Gastrocnemius medialis (tissue), 4 donors: ENCODE measurements around the gene DEK. TPM values are rescaled to one million over a fixed set of nuclear protein-coding genes. Genes with fewer than 3 reads are reported as not detected.

ENCODE experiments used
- ATAC-seq, 2 donors: fragments of 150-250 bp; one replicate each; pipeline ENCODE4 v1.9.1; 2016
- DNase-seq, 2 donors: peaks; one replicate each; pipeline ENCODE4 v3.0.0-alpha.2; 2019
- H3K27ac ChIP-seq, 4 donors: fragments of 200-600 bp; sonication (generic); 1 replicate in 1 of 4; 2 replicates in 3 of 4; pipeline ENCODE4 v1.5.1; 2016 to 2018; ENCODE audit warnings: mild to moderate bottlenecking in 2 of 4, moderate library complexity in 1 of 4
- H3K27me3 ChIP-seq, 3 donors: fragments of 200-600 bp; sonication (generic) in 2 of 3; 1 replicate in 1 of 3; 2 replicates in 2 of 3; pipeline versions ENCODE4 v1.5.1 to v1.6.0; 2016 to 2019; ENCODE audit warnings: mild to moderate bottlenecking in 1 of 3, moderate library complexity in 1 of 3
- H3K36me3 ChIP-seq, 2 donors: fragments of 200-600 bp; sonication (generic) in 1 of 2; one replicate each; pipeline ENCODE4 v1.5.1; 2017 to 2018
- H3K4me1 ChIP-seq, 2 donors: fragments of 200-600 bp; sonication (generic) in 1 of 2; one replicate each; pipeline ENCODE4 v1.5.1; 2016 to 2017; ENCODE audit warnings: mild to moderate bottlenecking in 2 of 2
- H3K4me3 ChIP-seq, 4 donors: fragments of 200-600 bp; sonication (generic) in 3 of 4; 1 replicate in 1 of 4; 2 replicates in 3 of 4; pipeline ENCODE4 v1.5.1; 2016 to 2019; ENCODE audit warnings: mild to moderate bottlenecking in 2 of 4
- H3K9me3 ChIP-seq, 3 donors: fragments of 200-600 bp; sonication (generic) in 2 of 3; 1 replicate in 1 of 3; 2 replicates in 2 of 3; pipeline ENCODE4 v1.5.1; 2016 to 2019
- CTCF ChIP-seq, 5 experiments: fragments of 450-650 bp in 3 of 5; fragments of 200-600 bp in 2 of 5; sonication (generic) in 2 of 5; IDR thresholded peaks in 4 of 5; conservative IDR thresholded peaks in 1 of 5; 1 replicate in 4 of 5; 2 replicates in 1 of 5; pipeline ENCODE4 v1.5.1; 2016 to 2019; ENCODE audit warnings: antibody characterized with exemption in 5 of 5, mild to moderate bottlenecking in 3 of 5, moderate library complexity in 3 of 5
- POLR2A ChIP-seq, 2 donors: fragments of 450-650 bp; IDR thresholded peaks; one replicate each; pipeline ENCODE4 v1.6.1; 2017; ENCODE audit warnings: antibody characterized with exemption in 2 of 2, mild to moderate bottlenecking in 2 of 2, moderate library complexity in 2 of 2
- in situ Hi-C, 4 donors: fragments of 200-750 bp; cut with MboI; loops; one replicate each; pipeline versions ENCODE4 v1.15.0 to v1.8.0; 2017; ENCODE audit warnings: low sequenced_read_pairs in 4 of 4
- intact Hi-C: fragments of 100-400 bp; cut with DNase I; formaldehyde crosslinking; loops from one replicate; pipeline ENCODE4 v1.15.1; 2023; ENCODE audit warnings: low total_unique reads
- total RNA-seq, 4 donors: library from RNA; depleted of rRNA; stranded (reverse); fragments of >200 nt; gene quantifications; one replicate each; pipeline versions ENCODE4 v1.1.0 to v1.2.3, GENCODE V29; 2016

DEK gene
- total RNA-seq, 4 donors from 2014 or later, result 60.5 to 134 (median 105) TPM

DNA sequence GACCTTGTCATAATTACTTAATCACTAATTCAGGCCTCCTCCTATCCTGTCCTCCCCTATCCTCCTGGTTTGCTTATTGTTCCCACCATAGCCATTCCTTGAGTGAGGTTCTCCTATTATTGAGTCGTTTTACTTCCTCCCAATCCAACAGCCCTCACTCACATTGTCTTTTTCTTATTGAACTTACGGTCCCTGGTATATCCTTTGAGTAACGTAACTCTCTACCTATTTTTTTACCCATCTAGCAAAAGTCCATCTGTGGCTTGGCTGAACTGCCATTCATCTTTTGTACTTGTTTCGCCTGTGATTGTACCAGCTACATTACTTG, 43.1 kb downstream of the DEK start:
- no peak overlapping the region for H3K4me3 ChIP-seq
- H3K27me3 ChIP-seq, result no peaks in the 10 kb centered on the region
- in situ Hi-C loops, result no loop called here
- DNase-seq (no peak), ATAC-seq (no peak)
- H3K4me1 ChIP-seq, result no peaks in the 10 kb centered on the region
- H3K9me3 ChIP-seq, result no peaks in the 10 kb centered on the region
- TF ChIP-seq CTCF (IDR thresholded peaks at IDR 0.05 in 4 of 5, conservative IDR thresholded peaks at IDR 0.05 in 1 of 5) (no peak), POLR2A (IDR thresholded peaks at IDR 0.05) (no peak)
- H3K27ac ChIP-seq, result no peak overlapping the region
- H3K36me3 ChIP-seq, result peaks cover 0 to 45% of the 10 kb centered on the region in 2 donors
- intact Hi-C loops, result no loop called here

DNA sequence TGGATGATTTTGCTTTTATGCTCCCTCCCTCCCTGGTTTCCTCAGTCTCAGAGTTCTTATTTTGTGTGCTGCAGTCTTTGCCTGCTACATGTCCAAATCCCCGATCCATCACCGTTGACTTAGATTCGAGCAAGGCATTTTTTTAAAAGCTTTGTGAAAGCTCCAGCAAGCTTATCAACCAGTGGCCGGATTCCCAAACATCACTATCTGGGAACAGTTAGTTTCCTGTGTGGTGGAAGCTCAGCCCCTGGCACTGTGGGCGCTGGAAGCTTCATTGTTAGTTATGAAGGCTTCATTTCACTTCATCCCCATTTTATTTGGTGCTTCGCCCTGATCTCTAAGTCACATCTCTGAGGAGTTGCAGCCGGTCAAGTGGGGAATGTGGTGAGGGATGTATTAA, 44.7 kb downstream of the DEK start:
- DNase-seq (no peak), ATAC-seq (no peak)
- no peak overlapping the region for H3K27ac ChIP-seq
- TF ChIP-seq CTCF (IDR thresholded peaks at IDR 0.05 in 4 of 5, conservative IDR thresholded peaks at IDR 0.05 in 1 of 5), result no peak
- no peak for TF ChIP-seq POLR2A (IDR thresholded peaks at IDR 0.05)
- no peaks in the 10 kb centered on the region for H3K9me3 ChIP-seq
- intact Hi-C loops, result loop anchor here (5.0 kb wide), 1 partner anchor 57 kb away; no protein-coding TSS in a partner anchor
- in situ Hi-C loops, result no loop called here
- H3K4me3 ChIP-seq, result no peak overlapping the region
- no peaks in the 10 kb centered on the region for H3K4me1 ChIP-seq
- H3K27me3 ChIP-seq, result no peaks in the 10 kb centered on the region
- peaks cover 0 to 37% of the 10 kb centered on the region in 2 donors for H3K36me3 ChIP-seq

- Histone ChIP-seq H3K4me1 (no peaks in the 10 kb centered on the region), H3K36me3 (peaks cover 0 to 38% of the 10 kb centered on the region in 2 donors), H3K27me3 (no peaks in the 10 kb centered on the region), H3K9me3 (no peaks in the 10 kb centered on the region), H3K4me3 (no peak overlapping the region), H3K27ac (no peak overlapping the region)
- in situ Hi-C loops (no loop called here), intact Hi-C loops (loop anchor here (5.0 kb wide), 1 partner anchor 56 kb away; no protein-coding TSS in a partner anchor)
- no peak for DNase-seq
- no peak for TF ChIP-seq CTCF (IDR thresholded peaks at IDR 0.05 in 4 of 5, conservative IDR thresholded peaks at IDR 0.05 in 1 of 5)
- no peak for TF ChIP-seq POLR2A (IDR thresholded peaks at IDR 0.05)
- no peak for ATAC-seq
Observed at GRCh38 chr6:18218233-18218632, 46.1 kb downstream of the DEK start.

GRCh38 chr6:18216411-18216810, 47.9 kb downstream of the DEK start:
- H3K36me3 ChIP-seq, result peaks cover 0 to 33% of the 10 kb centered on the region in 2 donors
- ATAC-seq, result no peak
- DNase-seq, result no peak
- in situ Hi-C loops, result no loop called here
- H3K27me3 ChIP-seq, result no peaks in the 10 kb centered on the region
- no peak overlapping the region for H3K4me3 ChIP-seq
- TF ChIP-seq POLR2A (IDR thresholded peaks at IDR 0.05) (no peak), CTCF (IDR thresholded peaks at IDR 0.05 in 4 of 5, conservative IDR thresholded peaks at IDR 0.05 in 1 of 5) (no peak)
- H3K4me1 ChIP-seq, result no peaks in the 10 kb centered on the region
- H3K9me3 ChIP-seq, result no peaks in the 10 kb centered on the region
- intact Hi-C loops, result loop anchor here (5.0 kb wide), 1 partner anchor 54 kb away; no protein-coding TSS in a partner anchor
- H3K27ac ChIP-seq, result no peak overlapping the region

DNA sequence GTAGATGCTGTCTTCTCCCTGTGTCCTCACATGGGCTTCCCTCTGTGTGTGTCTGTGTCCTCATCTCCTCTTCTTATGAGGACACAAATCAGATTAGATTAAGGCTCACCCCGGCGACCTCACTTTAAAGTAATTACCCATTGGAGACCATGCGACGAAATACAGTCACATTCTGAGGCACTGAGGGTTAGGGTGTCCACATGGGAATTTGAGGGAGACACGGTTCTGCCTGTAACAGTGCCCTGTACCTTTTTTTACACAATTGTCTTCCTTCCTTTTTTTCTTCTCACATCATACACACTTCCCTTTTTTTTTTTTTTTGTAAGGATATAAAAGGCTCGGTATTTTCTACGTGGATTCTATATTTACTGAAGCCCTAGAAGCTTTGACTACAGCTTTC, 48.9 kb downstream of the DEK start:
- intact Hi-C loops (loop anchor here (5.0 kb wide), 1 partner anchor 53 kb away; no protein-coding TSS in a partner anchor), in situ Hi-C loops (no loop called here)
- Histone ChIP-seq H3K9me3 (no peaks in the 10 kb centered on the region), H3K27ac (no peak overlapping the region), H3K4me1 (no peaks in the 10 kb centered on the region), H3K4me3 (no peak overlapping the region), H3K27me3 (no peaks in the 10 kb centered on the region), H3K36me3 (peaks cover 0 to 41% of the 10 kb centered on the region in 2 donors)
- TF ChIP-seq POLR2A (IDR thresholded peaks at IDR 0.05) (no peak), CTCF (IDR thresholded peaks at IDR 0.05 in 4 of 5, conservative IDR thresholded peaks at IDR 0.05 in 1 of 5) (no peak)
- ATAC-seq, result no peak
- no peak for DNase-seq
